GM21381 (cell line): ENCODE results near the gene RHO.
A peak's percentile ranks its signal among the peaks of the same experiment; 100 is the strongest.

ENCODE experiments used
- ATAC-seq: cut with Tn5 transposase; IDR thresholded peaks from one replicate; pipeline ENCODE4 v1.9.1; 2021; ENCODE audit warnings: mild to moderate bottlenecking, moderate library complexity; ENCODE audit not compliant: unreplicated experiment

Gene RHO

GRCh38 chr3:129575997-129576384, 47.6 kb downstream of the RHO start:
- no peak for ATAC-seq

- ATAC-seq: peak; percentile 56
Observed at GRCh38 chr3:129576514-129577352, 48.3 kb downstream of the RHO start.

- no peak for ATAC-seq
Observed at GRCh38 chr3:129577366-129577765, 48.9 kb downstream of the RHO start.

- ATAC-seq: no peak
Observed at GRCh38 chr3:129577925-129578786, 49.7 kb downstream of the RHO start.

DNA sequence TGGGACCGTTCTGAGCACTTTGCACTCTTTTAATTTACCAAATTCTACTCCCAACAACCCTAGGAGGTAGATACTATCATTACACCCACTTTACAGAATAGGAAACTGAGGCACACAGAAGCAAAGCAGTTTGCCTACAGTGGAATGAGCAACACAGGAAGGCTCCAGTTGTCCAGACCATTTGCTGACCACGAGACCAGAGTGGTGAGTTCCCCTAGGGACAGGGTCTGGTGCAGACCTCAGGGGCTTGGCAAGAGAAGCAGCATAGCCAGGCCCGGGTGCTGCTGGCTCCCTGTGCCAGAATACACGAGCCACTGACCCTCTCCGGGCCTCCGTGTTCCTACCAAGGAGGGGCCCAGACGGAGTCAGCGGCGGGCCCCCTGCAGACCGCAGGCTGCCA, 51.6 kb downstream of the RHO start:
- no peak for ATAC-seq

- ATAC-seq: no peak
Observed at GRCh38 chr3:129581623-129582022, 53.2 kb downstream of the RHO start.

DNA sequence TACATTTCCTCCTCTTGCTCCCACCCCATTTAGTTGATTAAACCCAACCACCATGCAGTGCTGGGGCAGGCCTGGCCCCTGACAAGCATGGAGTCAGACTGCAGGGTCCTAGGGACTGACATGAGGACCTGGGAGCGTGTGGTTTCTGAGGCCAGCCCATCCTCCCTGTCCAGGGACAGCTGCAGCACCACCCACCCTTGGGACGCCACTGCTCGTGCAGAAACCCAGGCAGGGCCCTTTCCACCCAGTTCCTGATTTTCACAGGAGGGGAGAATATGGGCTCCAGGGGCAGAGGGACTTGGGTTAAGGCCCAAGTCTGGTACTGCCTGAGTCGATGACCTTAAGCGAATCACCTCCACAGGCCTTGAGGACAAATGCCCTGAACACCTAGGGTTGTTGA, 54.4 kb downstream of the RHO start:
- ATAC-seq: no peak

DNA sequence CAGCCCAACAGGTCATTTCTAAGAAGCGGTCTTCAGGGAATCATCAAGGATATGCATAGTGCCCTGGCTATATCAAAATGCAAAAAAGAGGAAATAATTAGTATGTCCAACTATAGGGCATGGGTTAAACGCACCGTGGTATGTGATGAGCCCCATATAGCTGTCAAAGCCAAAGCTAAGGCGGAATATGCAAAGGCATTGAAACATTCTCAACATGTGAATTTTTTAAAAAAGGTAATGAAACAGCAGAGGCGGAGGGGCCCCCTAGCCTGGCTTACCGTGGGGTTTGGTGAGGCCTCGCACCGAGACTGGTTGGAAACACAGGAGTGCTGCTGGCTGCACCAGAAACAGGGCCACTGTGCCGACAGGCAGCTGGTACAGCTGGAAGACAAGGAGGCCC, 54.9 kb downstream of the RHO start:
- no peak for ATAC-seq

DNA sequence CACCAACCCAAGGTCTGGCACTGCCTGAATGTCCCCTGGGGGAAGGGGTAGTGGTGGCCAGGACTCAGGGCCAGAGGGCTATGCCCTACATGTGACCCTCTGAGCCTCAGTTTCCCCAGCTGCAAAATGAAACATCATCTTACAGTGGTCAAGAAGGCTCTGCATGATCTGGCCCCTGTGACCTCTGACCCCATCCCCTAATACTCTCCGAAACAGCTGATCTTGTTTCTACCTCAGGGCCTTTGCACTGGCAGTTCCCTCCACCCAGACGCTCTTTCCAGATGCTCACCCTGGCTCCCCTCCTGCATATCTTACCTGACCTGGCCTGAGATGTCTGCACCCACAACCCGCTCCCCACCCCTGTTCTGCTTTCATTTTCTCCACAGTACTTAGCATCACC, 56.2 kb downstream of the RHO start:
- no peak for ATAC-seq
